AG09319 (cell line): ENCODE results near the gene ZNF234.
"Not testable (repeated sequence)": the region's sequence is repeated elsewhere in the genome, so short reads cannot be mapped to it uniquely, and the experiment has no call there.

ENCODE experiments used
- DNase-seq: peaks from one replicate; pipeline ENCODE4 v3.0.0-alpha.2; 2010; ENCODE audit warnings: low read depth; ENCODE audit errors: extremely low read depth
- TF ChIP-seq, protein P1 (sequence below): IDR thresholded peaks from 2 replicates; pipeline ENCODE4 v1.5.1; 2011; ENCODE audit warnings: low read depth, mild to moderate bottlenecking, inconsistent platforms, low read length, moderate library complexity

The ZNF234 gene

GRCh38 chr19:44156475-44156874, 15.1 kb downstream of the ZNF234 start:
- no peak for DNase-seq
- TF ChIP-seq, protein P1, sequence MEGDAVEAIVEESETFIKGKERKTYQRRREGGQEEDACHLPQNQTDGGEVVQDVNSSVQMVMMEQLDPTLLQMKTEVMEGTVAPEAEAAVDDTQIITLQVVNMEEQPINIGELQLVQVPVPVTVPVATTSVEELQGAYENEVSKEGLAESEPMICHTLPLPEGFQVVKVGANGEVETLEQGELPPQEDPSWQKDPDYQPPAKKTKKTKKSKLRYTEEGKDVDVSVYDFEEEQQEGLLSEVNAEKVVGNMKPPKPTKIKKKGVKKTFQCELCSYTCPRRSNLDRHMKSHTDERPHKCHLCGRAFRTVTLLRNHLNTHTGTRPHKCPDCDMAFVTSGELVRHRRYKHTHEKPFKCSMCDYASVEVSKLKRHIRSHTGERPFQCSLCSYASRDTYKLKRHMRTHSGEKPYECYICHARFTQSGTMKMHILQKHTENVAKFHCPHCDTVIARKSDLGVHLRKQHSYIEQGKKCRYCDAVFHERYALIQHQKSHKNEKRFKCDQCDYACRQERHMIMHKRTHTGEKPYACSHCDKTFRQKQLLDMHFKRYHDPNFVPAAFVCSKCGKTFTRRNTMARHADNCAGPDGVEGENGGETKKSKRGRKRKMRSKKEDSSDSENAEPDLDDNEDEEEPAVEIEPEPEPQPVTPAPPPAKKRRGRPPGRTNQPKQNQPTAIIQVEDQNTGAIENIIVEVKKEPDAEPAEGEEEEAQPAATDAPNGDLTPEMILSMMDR = no peak

DNA sequence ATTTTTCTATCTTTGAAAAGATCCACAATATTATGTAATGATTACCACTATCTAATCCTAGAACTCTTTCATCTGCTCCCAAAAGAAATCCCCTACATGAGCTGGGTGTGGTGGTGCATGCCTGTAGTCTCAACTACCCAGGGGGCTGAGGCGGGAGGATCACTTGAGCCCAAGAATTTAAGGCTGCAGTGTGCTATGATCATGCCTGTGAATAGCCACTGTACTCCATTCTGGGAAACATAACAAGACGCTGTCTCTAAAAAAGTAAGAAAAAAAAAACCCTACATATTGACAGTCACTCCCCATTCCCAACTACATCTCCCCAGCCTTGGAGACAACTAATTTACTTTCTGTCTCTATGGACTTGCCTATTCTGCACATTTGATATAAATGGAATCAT, 22.4 kb downstream of the ZNF234 start:
- DNase-seq = no peak
- TF ChIP-seq, protein P1 = no peak

DNA sequence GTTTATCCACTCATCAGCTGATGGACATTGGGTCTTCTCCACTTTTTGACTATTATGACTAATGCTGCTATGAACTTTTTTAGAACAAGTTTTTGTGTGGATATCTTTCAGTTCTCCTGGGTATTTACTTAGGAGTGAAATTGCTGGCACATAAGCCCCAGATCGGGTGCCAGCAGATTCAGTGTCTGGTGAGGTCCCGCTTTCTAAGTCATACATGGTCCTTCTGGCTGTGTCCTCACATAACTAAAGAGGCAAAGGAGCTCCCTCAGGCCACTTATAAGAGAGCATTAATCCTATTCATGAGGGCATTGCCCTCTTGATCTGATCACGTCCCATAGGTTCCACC, 22.9 kb downstream of the ZNF234 start:
- no peak for DNase-seq
- TF ChIP-seq, protein P1 = no peak

GRCh38 chr19:44164673-44165512, 23.5 kb downstream of the ZNF234 start, which contains the start of gene ZNF226:
TSS of gene ZNF226 (plus strand) at chr19:44165100. CDS start at chr19:44170081, 4,981 bp downstream.
- TF ChIP-seq, protein P1 = no peak

DNA sequence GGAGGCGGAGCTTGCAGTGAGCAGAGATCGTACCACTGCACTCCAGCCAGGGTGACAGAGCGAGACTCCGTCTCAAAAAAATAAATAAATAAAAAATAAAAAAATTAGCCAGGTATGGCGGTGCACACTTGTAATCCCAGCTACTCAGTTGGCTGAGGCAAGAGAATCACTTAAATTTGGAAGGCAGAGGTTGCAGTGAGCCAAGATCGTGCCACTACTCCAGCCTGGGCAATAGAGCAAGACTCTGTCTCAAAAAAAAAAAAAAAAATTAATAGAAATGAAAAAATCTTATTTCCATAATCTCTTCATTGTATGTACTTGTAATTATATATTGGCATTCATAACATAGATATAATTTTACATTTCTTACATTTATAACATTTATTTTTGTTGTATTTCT, 29.3 kb downstream of the ZNF234 start:
- DNase-seq = not testable (repeated sequence)

More at GRCh38 chr19:44164673-44165512, 23.5 kb downstream of the ZNF234 start, which contains the start of gene ZNF226:
- DNase-seq = peak; percentile 97

- TF ChIP-seq, protein P1 = no peak
- no peak for DNase-seq
Observed at GRCh38 chr19:44176590-44176989, 35.2 kb downstream of the ZNF234 start.

GRCh38 chr19:44180968-44181367, 39.6 kb downstream of the ZNF234 start:
- TF ChIP-seq, protein P1 = no peak

DNA sequence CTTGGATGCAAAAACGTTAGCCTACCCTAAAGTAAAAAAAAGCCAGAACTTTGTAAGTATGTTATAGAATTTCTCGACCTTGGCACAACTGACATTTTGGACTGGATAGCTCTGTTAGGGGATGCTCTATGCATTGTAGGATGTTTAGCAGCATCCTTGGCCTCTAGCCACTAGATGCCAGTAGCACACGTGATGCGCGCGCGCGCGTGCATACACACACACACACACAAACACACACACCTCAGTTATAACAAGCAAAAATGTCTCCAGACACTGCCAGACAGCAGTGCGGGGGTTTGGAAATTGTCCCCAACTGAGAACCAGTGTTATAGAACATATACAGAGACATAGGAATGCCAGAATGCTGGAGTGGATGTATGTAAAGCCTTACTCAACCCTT, 40.8 kb downstream of the ZNF234 start:
- TF ChIP-seq, protein P1 = no peak
- DNase-seq = no peak

More at GRCh38 chr19:44180968-44181367, 39.6 kb downstream of the ZNF234 start:
- DNase-seq = no peak
